Sigmoid colon (tissue), 7 donors: Measurements from ENCODE around the gene ASB7. TPM values are rescaled to one million over a fixed set of nuclear protein-coding genes. Genes with fewer than 3 reads are reported as not detected.

Experiments
- DNase-seq: peaks from one replicate; pipeline ENCODE4 v3.0.0-alpha.2; 2019
- H3K27ac ChIP-seq, 4 donors: fragments of 200-600 bp; sonication (generic); one replicate each; pipeline ENCODE4 v1.5.1; 2016 to 2019; ENCODE audit warnings: mild to moderate bottlenecking in 1 of 4
- H3K27me3 ChIP-seq, 3 donors: fragments of 200-600 bp; sonication (generic); one replicate each; pipeline ENCODE4 v1.5.1; 2019; ENCODE audit warnings: mild to moderate bottlenecking in 1 of 3
- H3K36me3 ChIP-seq, 4 donors: fragments of 200-600 bp; sonication (generic); one replicate each; pipeline ENCODE4 v1.5.1; 2016 to 2019
- H3K4me1 ChIP-seq, 4 donors: fragments of 200-600 bp; sonication (generic); one replicate each; pipeline ENCODE4 v1.5.1; 2017 to 2019
- H3K4me3 ChIP-seq, 4 donors: fragments of 200-600 bp; sonication (generic); one replicate each; pipeline ENCODE4 v1.5.1; 2017 to 2019; ENCODE audit warnings: mild to moderate bottlenecking in 2 of 4, moderate library complexity in 1 of 4
- H3K9me3 ChIP-seq, 4 donors: fragments of 200-600 bp in 3 of 4; sonication (generic) in 3 of 4; one replicate each; pipeline versions ENCODE4 v1.5.1 to v1.6.1; 2013 to 2019
- EP300 ChIP-seq, 4 donors: sonication (generic); formaldehyde crosslinking; IDR thresholded peaks; one replicate each; pipeline ENCODE4 v1.6.1; 2017; ENCODE audit warnings: antibody characterized with exemption in 4 of 4
- POLR2A ChIP-seq, 2 donors: fragments of 450-650 bp; IDR thresholded peaks; one replicate each; pipeline ENCODE4 v1.6.1; 2016; ENCODE audit warnings: antibody characterized with exemption in 2 of 2, mild to moderate bottlenecking in 2 of 2, moderate library complexity in 2 of 2
- POLR2AphosphoS5 ChIP-seq, 4 donors: sonication (generic); formaldehyde crosslinking; IDR thresholded peaks; one replicate each; pipeline ENCODE4 v1.6.1; 2017; ENCODE audit warnings: antibody characterized with exemption in 4 of 4
- WGBS, 2 donors: extraction: QIAGEN DNeasy Blood & Tissue Kit; methylation state at CpG; one replicate each; pipeline ENCODE4 v1.1.7; 2013; 5-methylcytosine and 5-hydroxymethylcytosine counted together
- intact Hi-C: fragments of 100-400 bp; cut with DNase I; formaldehyde crosslinking; loops from one replicate; pipeline ENCODE4 v1.15.1; 2023
- polyA plus RNA-seq, 3 donors: library from polyadenylated mRNA; stranded (reverse); fragments of 200-250 nt; gene quantifications; one replicate each; pipeline ENCODE4 v1.2.3, GENCODE V29; 2013
- total RNA-seq, 4 donors: library from RNA; depleted of rRNA; stranded (reverse); fragments of >200 nt; gene quantifications; one replicate each; pipeline ENCODE4 v1.1.0, GENCODE V29; 2016
- TF ChIP-seq, protein P1 (sequence below), 4 experiments: fragments of 450-650 bp in 3 of 4; fragments of 200-600 bp in 1 of 4; IDR thresholded peaks; one replicate each; pipeline ENCODE4 v1.5.1; 2016 to 2019; ENCODE audit warnings: antibody characterized with exemption in 4 of 4, mild to moderate bottlenecking in 3 of 4, moderate library complexity in 2 of 4
- donor health status: healthy with polysubstance abuse.
- donor health status: Bipolar disorder and iron deficiency.
- donor health status: healthy.

ASB7 gene
- total and polyA plus RNA-seq, 7 donors: 7.2 to 15.7 (median 10.7) TPM

DNA sequence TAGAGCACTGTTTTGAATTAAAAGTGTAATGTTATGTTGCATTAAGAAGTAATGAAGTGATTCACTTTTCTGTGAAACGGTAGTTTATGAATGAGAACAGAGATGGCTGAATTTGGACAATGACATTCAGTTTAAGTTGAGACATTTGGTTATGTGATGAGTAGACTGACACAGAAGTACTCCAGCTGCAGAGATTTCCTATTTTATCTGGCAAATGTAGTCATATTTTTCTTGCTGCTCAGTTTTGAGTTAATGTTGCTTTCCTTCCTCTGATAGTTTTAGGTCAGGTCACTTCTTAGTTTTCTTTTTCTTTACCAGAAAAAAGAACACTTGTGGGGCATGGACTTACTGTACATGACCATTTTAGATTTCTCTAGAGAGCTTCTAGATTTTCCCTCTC is 51.2 kb downstream of the ASB7 start:
- WGBS, 2 donors: 78 to 89% methylated on average over 1 of the region's 1 CpG
- H3K4me1 ChIP-seq: no peaks in the 10 kb centered on the region
- H3K27me3 ChIP-seq: no peaks in the 10 kb centered on the region
- H3K27ac ChIP-seq: no peak overlapping the region
- no peaks in the 10 kb centered on the region for H3K9me3 ChIP-seq
- intact Hi-C loops: no loop called here
- DNase-seq: no peak
- peaks cover 0 to 12% (median 3%) of the 10 kb centered on the region in 4 donors for H3K36me3 ChIP-seq
- H3K4me3 ChIP-seq: no peak overlapping the region
- TF ChIP-seq POLR2AphosphoS5 (IDR thresholded peaks at IDR 0.05) (no peak), EP300 (IDR thresholded peaks at IDR 0.05) (no peak), POLR2A (IDR thresholded peaks at IDR 0.05) (no peak)
- TF ChIP-seq, protein P1, sequence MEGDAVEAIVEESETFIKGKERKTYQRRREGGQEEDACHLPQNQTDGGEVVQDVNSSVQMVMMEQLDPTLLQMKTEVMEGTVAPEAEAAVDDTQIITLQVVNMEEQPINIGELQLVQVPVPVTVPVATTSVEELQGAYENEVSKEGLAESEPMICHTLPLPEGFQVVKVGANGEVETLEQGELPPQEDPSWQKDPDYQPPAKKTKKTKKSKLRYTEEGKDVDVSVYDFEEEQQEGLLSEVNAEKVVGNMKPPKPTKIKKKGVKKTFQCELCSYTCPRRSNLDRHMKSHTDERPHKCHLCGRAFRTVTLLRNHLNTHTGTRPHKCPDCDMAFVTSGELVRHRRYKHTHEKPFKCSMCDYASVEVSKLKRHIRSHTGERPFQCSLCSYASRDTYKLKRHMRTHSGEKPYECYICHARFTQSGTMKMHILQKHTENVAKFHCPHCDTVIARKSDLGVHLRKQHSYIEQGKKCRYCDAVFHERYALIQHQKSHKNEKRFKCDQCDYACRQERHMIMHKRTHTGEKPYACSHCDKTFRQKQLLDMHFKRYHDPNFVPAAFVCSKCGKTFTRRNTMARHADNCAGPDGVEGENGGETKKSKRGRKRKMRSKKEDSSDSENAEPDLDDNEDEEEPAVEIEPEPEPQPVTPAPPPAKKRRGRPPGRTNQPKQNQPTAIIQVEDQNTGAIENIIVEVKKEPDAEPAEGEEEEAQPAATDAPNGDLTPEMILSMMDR (IDR thresholded peaks at IDR 0.05): no peak

DNA sequence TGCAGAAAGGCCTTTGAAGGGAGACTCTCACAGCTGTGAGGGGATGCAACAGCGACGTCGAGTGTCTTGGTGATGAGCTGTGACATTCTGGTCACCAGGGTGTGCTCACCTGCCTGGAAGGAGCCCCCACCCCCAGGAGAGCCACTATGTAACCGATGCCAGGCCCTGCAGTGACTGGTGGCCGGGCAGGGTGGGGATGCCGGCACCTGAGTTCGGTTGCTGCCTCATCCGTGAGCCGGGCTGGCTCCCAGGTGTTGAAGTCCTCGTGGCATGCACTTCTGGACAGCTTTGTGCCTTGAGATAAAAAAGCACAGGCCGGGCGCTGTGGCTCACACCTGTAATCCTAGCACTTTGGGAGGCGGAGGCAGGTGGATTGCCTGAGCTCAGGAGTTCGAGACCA is 56.5 kb downstream of the ASB7 start:
- intact Hi-C loops: no loop called here
- TF ChIP-seq, protein P1 (IDR thresholded peaks at IDR 0.05): no peak
- no peak for TF ChIP-seq POLR2A (IDR thresholded peaks at IDR 0.05)
- no peak for TF ChIP-seq POLR2AphosphoS5 (IDR thresholded peaks at IDR 0.05)
- TF ChIP-seq EP300 (IDR thresholded peaks at IDR 0.05): no peak
- H3K9me3 ChIP-seq: no peaks in the 10 kb centered on the region
- no peak overlapping the region for H3K4me3 ChIP-seq
- no peaks in the 10 kb centered on the region for H3K27me3 ChIP-seq
- H3K27ac ChIP-seq: no peak overlapping the region
- no peaks in the 10 kb centered on the region for H3K36me3 ChIP-seq
- no peak for DNase-seq
- WGBS, 2 donors: 91 to 93% methylated on average over 14 of the region's 14 CpGs
- peaks cover 0 to 16% (median 5%) of the 10 kb centered on the region in 4 donors for H3K4me1 ChIP-seq

DNA sequence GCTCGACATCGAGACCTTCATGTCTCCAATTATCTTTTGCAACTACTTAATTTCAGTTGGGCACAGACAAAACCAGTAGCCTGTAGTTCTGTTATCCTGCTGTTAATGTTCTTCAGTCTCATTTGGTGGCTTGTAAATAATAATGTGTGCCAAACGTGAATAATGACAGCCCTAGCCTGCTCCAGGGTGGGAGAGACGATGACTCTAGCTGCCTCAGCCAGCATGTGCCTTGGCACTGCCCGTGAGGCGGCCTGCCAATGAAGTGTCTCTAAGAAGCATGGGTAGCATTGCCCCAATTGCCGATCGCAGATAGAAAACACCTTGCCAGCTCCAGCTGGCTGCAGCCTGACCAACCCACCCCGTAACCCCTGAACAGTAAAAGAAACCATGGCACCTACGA is 58.8 kb downstream of the ASB7 start:
- DNase-seq: no peak
- H3K4me3 ChIP-seq: no peak overlapping the region
- intact Hi-C loops: no loop called here
- H3K27ac ChIP-seq: peak overlapping the region in 1 of 4 donors; percentile 32
- no peak for TF ChIP-seq POLR2A (IDR thresholded peaks at IDR 0.05)
- TF ChIP-seq, protein P1 (IDR thresholded peaks at IDR 0.05): no peak
- no peak for TF ChIP-seq EP300 (IDR thresholded peaks at IDR 0.05)
- no peak for TF ChIP-seq POLR2AphosphoS5 (IDR thresholded peaks at IDR 0.05)
- 85 to 91% methylated on average over 10 of the region's 10 CpGs for WGBS, 2 donors
- H3K9me3 ChIP-seq: no peaks in the 10 kb centered on the region
- no peaks in the 10 kb centered on the region for H3K27me3 ChIP-seq
- peaks cover 0 to 28% (median 8%) of the 10 kb centered on the region in 4 donors for H3K4me1 ChIP-seq
- H3K36me3 ChIP-seq: no peaks in the 10 kb centered on the region

DNA sequence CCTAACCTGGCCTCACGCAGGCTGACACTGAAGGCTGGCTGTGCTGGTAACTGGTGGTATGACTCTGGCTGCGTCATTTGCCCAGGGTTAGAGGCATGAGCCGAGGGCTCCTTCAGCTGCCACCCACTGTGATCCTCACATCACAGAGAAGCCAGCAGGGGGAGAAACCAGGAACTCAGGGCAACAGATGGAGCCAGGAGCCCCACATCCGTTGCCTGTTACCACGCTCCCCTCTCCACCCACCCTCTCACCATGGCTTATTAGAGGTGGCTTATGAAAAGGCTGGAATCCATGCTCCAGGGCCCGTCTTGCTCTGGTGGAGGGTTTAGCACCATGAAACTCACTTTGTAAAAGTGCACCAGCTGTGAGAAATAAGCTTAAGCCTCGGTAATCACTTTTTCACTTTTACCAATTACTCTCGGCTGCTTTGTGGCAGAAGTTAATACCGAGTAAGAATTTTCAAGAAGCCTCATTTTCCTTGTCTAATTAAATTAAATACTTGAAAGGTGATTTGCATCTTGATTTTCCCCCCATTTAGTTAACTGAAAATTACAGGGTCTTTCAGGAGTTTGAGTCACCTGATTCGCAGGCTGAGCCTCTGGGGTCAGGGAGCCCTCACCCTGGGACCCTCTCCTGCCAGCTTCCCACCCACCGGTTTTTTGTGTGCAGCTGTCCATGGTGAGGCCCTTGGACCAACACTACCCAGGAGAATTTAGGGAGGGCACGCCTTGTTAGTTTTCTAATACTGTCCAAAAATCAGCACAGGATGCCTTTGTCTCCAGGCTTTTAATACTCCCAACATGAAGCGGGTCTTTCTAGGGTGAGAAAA is 60.9 kb downstream of the ASB7 start:
- Histone ChIP-seq H3K36me3 (no peaks in the 10 kb centered on the region), H3K4me3 (no peak overlapping the region), H3K27me3 (no peaks in the 10 kb centered on the region), H3K4me1 (peaks cover 0 to 46% (median 19%) of the 10 kb centered on the region in 4 donors), H3K27ac (peak overlapping the region in 2 of 4 donors; percentile 49 to 59), H3K9me3 (no peaks in the 10 kb centered on the region)
- DNase-seq: no peak
- intact Hi-C loops: no loop called here
- TF ChIP-seq POLR2AphosphoS5 (IDR thresholded peaks at IDR 0.05) (no peak), POLR2A (IDR thresholded peaks at IDR 0.05) (no peak), EP300 (IDR thresholded peaks at IDR 0.05) (no peak)
- TF ChIP-seq, protein P1 (IDR thresholded peaks at IDR 0.05): no peak
- WGBS, 2 donors: 62 to 63% methylated on average over 13 of the region's 13 CpGs
